Calu3 (cell line): ENCODE data around the gene RAD51B. TPM values are rescaled to one million over a fixed set of nuclear protein-coding genes. Genes with fewer than 3 reads are reported as not detected.

Experiments used
- BruUV-seq: library from RNA; stranded (reverse); fragments of 400-500 nt; replicated peaks from 2 replicates; lab custom pipeline; 2021; lab: Mats Ljungman, UMichigan
- CTCF ChIA-PET: fragments of 300-600 bp; sonication (Branson Sonifier 250); formaldehyde crosslinking; loops from one replicate; lab custom pipeline; 2022; ENCODE audit warnings: antibody characterized with exemption; lab: Charles Lee
- DNase-seq: peaks from one replicate; pipeline ENCODE4 v3.0.0; 2022
- H3K27ac Mint-ChIP-seq: one replicate; pipeline ENCODE4 v1.8.0; 2022; ENCODE audit warnings: mixed read lengths; ENCODE audit not compliant: unreplicated experiment
- H3K27me3 Mint-ChIP-seq: one replicate; pipeline ENCODE4 v1.8.0; 2022; ENCODE audit warnings: mixed read lengths; ENCODE audit not compliant: unreplicated experiment
- H3K36me3 Mint-ChIP-seq: one replicate; pipeline ENCODE4 v1.8.0; 2022; ENCODE audit warnings: mild to moderate bottlenecking, moderate library complexity, mixed read lengths; ENCODE audit not compliant: insufficient read depth, unreplicated experiment
- H3K4me1 Mint-ChIP-seq: one replicate; pipeline ENCODE4 v1.8.0; 2022; ENCODE audit warnings: mild to moderate bottlenecking, low read depth, mixed read lengths; ENCODE audit not compliant: unreplicated experiment
- H3K4me3 Mint-ChIP-seq: one replicate; pipeline ENCODE4 v1.8.0; 2022; ENCODE audit warnings: mild to moderate bottlenecking, low read depth, moderate library complexity, mixed read lengths; ENCODE audit not compliant: unreplicated experiment
- H3K9me3 Mint-ChIP-seq: one replicate; pipeline ENCODE4 v1.8.0; 2022; ENCODE audit warnings: low read depth, mixed read lengths; ENCODE audit not compliant: unreplicated experiment
- intact Hi-C: fragments of 100-400 bp; cut with micrococcal nuclease; formaldehyde crosslinking; loops from one replicate; pipeline ENCODE4 v1.10.0; 2022; ENCODE audit not compliant: unreplicated experiment
- total RNA-seq: library from RNA; stranded (reverse); gene quantifications from 2 replicates; pipeline ENCODE4 v1.2.3, GENCODE V29; 2022
- TF ChIP-seq, protein P1 (sequence below): fragments of 200-600 bp; IDR thresholded peaks from one replicate; pipeline ENCODE4 v1.8.0; 2022; ENCODE audit warnings: antibody characterized with exemption; ENCODE audit not compliant: unreplicated experiment

The RAD51B gene
- total RNA-seq, 1 experiment from 2014 or later: 24.7 TPM

GRCh38 chr14:68666899-68667298 lies 847.3 kb downstream of the RAD51B start:
- no peak overlapping the region for H3K4me3 Mint-ChIP-seq
- CTCF ChIA-PET: interaction anchor here (0.6 kb wide), 1 partner anchor 419 kb away, joined by 8 read pairs; no protein-coding TSS in a partner anchor
- no peaks in the 10 kb centered on the region for H3K27me3 Mint-ChIP-seq
- H3K27ac Mint-ChIP-seq: no peak overlapping the region
- DNase-seq: no peak
- H3K9me3 Mint-ChIP-seq: no peaks in the 10 kb centered on the region
- TF ChIP-seq, protein P1, sequence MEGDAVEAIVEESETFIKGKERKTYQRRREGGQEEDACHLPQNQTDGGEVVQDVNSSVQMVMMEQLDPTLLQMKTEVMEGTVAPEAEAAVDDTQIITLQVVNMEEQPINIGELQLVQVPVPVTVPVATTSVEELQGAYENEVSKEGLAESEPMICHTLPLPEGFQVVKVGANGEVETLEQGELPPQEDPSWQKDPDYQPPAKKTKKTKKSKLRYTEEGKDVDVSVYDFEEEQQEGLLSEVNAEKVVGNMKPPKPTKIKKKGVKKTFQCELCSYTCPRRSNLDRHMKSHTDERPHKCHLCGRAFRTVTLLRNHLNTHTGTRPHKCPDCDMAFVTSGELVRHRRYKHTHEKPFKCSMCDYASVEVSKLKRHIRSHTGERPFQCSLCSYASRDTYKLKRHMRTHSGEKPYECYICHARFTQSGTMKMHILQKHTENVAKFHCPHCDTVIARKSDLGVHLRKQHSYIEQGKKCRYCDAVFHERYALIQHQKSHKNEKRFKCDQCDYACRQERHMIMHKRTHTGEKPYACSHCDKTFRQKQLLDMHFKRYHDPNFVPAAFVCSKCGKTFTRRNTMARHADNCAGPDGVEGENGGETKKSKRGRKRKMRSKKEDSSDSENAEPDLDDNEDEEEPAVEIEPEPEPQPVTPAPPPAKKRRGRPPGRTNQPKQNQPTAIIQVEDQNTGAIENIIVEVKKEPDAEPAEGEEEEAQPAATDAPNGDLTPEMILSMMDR: no peak
- peaks cover 24% of the 10 kb centered on the region for H3K4me1 Mint-ChIP-seq
- no TSS peak for BruUV-seq
- intact Hi-C loops: no loop called here
- peaks cover 3% of the 10 kb centered on the region for H3K36me3 Mint-ChIP-seq

DNA sequence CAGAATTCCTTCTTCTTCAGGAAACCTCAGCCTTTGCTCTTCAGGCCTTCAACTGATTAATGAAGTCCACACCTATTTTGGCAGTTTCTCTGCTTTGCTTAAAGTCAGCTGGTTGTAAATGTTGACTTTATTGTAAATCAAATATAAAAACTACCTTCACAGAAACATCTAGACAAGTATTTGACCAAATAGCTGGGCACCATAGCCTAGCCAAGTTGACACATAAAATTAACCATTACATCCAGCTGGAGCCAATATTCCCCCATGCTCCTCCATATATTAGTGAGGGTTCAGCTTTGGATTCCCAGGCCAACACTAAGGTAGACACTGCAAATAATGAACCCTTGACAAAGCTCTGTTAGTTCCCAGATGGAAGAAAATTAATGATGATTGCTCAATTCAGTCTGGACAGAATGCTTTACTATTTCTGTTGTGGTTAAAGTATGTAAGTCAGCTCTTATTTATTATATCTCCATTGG lies 847.8 kb downstream of the RAD51B start:
- Mint-ChIP-seq H3K27me3 (no peaks in the 10 kb centered on the region), H3K4me3 (no peak overlapping the region), H3K4me1 (peaks cover 24% of the 10 kb centered on the region), H3K27ac (no peak overlapping the region), H3K9me3 (no peaks in the 10 kb centered on the region), H3K36me3 (peaks cover 3% of the 10 kb centered on the region)
- CTCF ChIA-PET: no interaction called here
- intact Hi-C loops: no loop called here
- TF ChIP-seq, protein P1: no peak
- BruUV-seq: no TSS peak
- no peak for DNase-seq

DNA sequence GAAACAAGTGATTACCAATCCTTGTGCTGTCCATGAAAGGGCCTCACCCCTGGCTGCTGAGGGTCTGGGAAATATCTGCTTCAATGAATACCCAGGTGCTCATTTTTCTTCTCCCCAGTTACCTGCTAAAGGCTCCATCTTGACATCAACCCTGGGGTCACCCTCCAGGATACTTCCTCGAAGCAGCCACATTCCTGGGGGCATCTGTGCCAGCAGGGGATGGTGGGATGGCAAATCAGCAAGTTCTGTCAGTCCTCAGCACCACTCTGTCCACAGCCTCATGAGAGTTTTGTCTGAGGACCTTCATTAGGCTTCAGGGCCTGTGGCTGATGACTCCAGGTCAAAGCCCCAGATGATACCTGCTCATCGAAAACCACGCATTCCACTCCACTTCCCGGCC lies 848.4 kb downstream of the RAD51B start:
- Mint-ChIP-seq H3K27ac (no peak overlapping the region), H3K36me3 (peaks cover 3% of the 10 kb centered on the region), H3K27me3 (no peaks in the 10 kb centered on the region), H3K4me1 (peaks cover 24% of the 10 kb centered on the region), H3K9me3 (no peaks in the 10 kb centered on the region), H3K4me3 (no peak overlapping the region)
- no TSS peak for BruUV-seq
- no peak for DNase-seq
- TF ChIP-seq, protein P1: no peak
- intact Hi-C loops: no loop called here
- CTCF ChIA-PET: no interaction called here

GRCh38 chr14:68668531-68668930 lies 849.0 kb downstream of the RAD51B start:
- intact Hi-C loops: no loop called here
- peaks cover 3% of the 10 kb centered on the region for H3K36me3 Mint-ChIP-seq
- no peaks in the 10 kb centered on the region for H3K9me3 Mint-ChIP-seq
- H3K27me3 Mint-ChIP-seq: no peaks in the 10 kb centered on the region
- CTCF ChIA-PET: interaction anchor here (1.6 kb wide), 1 partner anchor 41 kb away, joined by 3 read pairs; no protein-coding TSS in a partner anchor
- TF ChIP-seq, protein P1: no peak
- H3K4me3 Mint-ChIP-seq: no peak overlapping the region
- BruUV-seq: no TSS peak
- no peak for DNase-seq
- peaks cover 24% of the 10 kb centered on the region for H3K4me1 Mint-ChIP-seq
- no peak overlapping the region for H3K27ac Mint-ChIP-seq
